ENCODE measurements around the gene ZMYND11. TPM values are rescaled to one million over a fixed set of nuclear protein-coding genes. Genes with fewer than 3 reads are reported as not detected.
"Not testable (repeated sequence)": the region's sequence is repeated elsewhere in the genome, so short reads cannot be mapped to it uniquely, and the experiment has no call there.

Gene ZMYND11
- total RNA-seq, 1 donor from 2014 or later, result 64.9 TPM

DNA sequence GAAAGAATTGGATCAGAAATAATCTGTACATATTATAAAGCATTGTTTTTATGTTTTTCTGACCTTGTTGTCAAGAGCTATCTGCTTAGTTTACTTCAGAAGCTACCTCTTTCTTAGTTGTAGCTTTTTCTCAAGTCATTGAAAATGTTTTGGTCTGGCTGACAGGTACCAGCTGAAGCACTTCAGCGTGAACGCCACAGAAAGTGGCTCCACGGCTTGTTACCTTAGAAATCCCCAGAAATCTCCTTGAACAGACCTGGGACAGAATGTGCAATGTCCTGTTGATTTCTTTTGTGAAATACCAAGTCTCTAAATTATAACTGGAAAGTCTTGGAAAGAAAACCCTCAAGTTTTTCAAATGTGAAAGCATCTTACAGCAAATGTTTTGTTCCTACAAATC is 96.8 kb downstream of the ZMYND11 start:
- no peak for ATAC-seq (ENCODE audit: poor library complexity)

DNA sequence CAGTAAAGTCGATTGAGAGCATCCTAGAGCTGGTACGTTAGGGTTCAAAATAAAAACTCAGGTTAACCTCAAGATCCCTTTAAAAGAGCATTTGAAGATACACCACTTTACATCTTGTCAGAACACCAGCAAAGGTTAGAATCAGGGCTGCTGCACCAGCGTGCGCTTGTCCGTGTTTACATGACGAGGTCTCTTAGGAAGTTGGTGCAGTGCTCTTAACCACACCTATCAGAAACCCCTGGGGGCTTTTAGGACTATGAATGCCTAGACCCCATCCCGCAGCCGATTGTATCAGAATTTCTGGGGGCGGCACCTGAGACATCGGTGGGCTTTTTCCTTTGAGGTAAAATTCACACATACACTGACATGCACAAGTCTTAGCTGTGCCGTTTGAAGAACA is 97.6 kb downstream of the ZMYND11 start:
- intact Hi-C loops (cut with DNase I), result no loop called here

More for the DNA sequence above, 96.8 kb downstream of the ZMYND11 start:
- intact Hi-C loops (cut with DNase I), result no loop called here
- DNase-seq, result no peak

DNA sequence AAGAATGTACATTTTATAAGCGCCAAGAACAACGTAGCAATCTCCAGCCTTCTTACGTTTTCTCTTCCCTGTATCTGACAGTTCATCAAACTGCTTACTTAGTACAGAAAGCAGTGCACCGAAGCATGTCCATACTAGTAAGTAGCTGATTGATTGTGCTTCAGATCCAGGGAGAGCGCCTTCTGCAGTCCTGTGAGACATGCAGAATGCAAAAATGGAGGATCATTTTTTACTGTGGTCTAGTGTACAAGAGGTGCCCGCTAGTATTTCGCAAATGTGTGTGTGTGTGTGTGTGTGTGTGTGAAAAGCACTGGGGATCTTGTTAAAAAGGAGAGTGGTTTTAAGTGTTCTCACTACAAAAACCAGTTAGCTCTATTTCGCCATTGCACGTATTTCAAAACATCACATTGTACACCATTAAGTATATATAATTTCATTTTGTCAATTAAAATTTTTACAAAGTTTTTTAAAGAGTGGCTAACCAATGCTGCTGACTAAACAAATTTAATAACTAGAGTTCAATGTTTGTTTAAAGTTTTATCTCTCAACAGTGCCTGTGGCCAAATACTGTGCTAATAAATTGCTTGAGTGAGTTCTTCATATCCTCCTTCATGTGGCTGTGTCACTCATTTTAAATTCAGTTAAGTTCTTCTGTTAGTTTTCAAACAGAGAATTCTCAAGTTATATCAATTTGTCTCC is 99.6 kb downstream of the ZMYND11 start:
- intact Hi-C loops (cut with DNase I), result no loop called here
- DNase-seq, result no peak
- no peak for ATAC-seq (ENCODE audit: poor library complexity)

More for the DNA sequence above, 97.6 kb downstream of the ZMYND11 start:
- ATAC-seq (ENCODE audit: poor library complexity) (no peak), DNase-seq (no peak)

DNA sequence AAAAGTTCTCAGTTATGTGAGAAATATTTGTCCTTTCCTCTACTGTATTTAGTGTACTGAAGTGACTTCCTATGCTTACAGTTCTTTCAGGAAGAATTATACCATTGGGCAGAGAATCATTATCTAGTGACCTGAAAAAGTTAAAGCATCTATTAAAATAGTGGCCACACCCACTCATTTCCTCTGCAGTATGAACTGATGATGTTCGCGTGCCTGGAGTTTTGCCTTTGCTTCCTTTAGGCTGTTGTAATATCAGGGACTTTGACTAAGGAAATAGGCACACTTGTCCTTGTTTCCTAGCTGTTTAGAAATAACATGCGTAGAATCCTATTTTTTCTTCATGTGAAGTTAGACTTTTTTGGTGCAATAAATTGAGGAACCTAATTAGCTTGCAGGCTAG is 100.7 kb downstream of the ZMYND11 start:
- intact Hi-C loops (cut with DNase I), result no loop called here

DNA sequence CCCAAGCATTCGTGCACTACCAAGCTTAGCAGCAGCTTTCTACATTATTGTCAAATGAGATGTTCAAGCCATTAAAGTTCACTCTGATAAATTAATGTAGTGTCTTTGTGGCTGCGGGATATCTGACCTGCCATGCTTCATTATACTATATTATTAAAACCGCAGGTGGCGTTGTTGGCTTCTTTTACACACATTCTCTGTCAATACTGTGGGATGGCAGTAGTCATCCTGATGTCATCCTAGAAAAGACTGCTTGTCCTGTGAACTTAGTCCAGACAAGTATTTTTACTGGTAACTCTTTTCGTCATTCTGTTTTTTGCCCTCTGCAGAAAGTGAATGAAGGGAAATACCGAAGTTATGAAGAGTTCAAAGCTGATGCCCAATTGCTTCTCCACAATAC is 103.9 kb downstream of the ZMYND11 start:
- DNase-seq, result no peak
- ATAC-seq (ENCODE audit: poor library complexity), result no peak
- intact Hi-C loops (cut with DNase I), result no loop called here

More for the DNA sequence above, 100.7 kb downstream of the ZMYND11 start:
- DNase-seq (no peak), ATAC-seq (ENCODE audit: poor library complexity) (no peak)

DNA sequence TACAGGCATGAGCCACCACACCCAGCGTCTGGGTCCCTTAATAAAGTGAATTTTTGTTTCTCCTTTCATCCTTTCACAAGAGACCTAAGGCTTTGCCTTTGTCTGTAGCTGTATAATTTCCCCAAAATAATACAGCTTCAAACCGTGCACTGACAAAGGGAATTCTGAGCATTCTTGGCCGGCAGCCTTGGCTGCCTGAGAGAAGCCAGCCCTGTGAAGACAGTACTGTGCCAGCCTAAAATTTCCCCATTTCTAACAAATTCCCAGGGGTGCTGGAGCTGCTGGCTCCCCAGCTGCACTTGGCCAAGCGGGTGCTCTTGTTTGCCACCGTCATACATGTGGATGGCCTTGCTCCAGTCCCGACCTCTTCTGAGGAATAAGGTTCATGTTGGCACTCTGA is 106.2 kb downstream of the ZMYND11 start:
- DNase-seq, result peak; percentile 53

DNA sequence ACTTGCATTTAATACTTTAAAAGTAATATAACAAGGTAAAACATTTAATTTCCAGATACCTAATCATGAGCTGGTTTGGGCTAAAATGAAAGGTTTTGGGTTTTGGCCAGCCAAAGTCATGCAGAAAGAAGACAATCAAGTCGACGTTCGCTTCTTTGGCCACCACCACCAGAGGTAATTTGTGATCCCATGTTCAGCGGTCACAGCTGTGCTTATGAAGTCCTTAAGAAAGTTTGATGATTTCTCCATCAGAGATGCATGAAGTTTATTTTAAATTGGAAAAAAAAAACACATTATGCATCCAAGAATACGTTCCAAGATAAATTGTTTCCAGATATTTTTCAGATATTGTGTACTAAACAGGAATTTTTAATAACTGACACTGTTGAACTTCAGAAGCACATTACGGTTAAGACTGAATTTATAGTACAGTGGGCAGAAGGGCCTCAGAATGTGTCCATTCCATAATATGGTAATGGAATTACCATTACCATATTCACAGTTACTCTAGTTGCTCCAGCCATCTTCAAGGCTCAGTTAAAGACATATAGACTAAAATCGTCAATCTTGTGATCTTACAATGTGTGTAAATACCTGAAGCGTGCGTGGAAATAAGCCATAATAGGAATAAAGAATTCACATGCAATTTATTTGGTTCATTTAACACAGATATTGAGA is 106.8 kb downstream of the ZMYND11 start:
- DNase-seq, result no peak
- ATAC-seq (ENCODE audit: poor library complexity), result no peak
- intact Hi-C loops (cut with DNase I), result no loop called here

More for the DNA sequence above, 106.2 kb downstream of the ZMYND11 start:
- intact Hi-C loops (cut with DNase I), result no loop called here
- peak; percentile 55 for ATAC-seq (ENCODE audit: poor library complexity)

DNA sequence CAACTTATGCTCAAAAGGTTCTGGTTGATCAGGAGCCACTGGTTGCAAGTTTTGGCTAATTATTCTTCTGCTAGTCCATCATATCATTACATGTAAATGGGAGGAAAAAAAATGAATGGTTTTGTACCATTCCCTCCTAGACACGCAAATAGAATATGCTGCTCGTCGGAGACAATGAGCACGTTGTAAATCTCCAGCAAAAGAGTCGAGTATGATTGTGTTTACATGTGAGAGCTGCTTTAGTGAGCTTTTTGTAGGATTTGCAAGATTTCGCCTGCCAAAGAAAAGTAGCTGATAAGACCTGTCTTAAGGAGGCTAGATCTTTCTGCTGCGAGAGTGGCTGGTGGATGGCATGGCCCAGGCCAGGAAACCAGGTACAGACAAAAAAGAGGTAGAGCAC is 109.0 kb downstream of the ZMYND11 start:
- no peak for DNase-seq

DNA sequence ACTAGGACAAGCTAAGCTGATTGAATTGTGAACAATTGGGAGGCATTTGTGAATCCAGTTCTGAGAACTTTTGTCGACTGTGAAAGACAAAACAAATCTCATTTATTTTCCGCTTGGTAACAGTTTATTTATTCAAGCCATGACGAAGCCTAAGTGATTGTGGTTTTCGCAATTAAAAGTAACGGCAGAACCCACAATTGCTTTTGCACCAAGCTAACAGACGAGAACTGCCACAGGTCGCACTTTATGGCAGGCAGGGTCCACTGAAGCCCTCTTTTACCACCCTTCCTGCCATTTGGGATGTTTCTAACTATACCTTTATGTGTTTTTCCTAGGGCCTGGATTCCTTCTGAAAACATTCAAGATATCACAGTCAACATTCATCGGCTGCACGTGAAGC is 111.2 kb downstream of the ZMYND11 start:
- DNase-seq (no peak), ATAC-seq (ENCODE audit: poor library complexity) (no peak)
- intact Hi-C loops (cut with DNase I), result no loop called here

More for the DNA sequence above, 109.0 kb downstream of the ZMYND11 start:
- ATAC-seq (ENCODE audit: poor library complexity), result no peak
- intact Hi-C loops (cut with DNase I), result no loop called here

DNA sequence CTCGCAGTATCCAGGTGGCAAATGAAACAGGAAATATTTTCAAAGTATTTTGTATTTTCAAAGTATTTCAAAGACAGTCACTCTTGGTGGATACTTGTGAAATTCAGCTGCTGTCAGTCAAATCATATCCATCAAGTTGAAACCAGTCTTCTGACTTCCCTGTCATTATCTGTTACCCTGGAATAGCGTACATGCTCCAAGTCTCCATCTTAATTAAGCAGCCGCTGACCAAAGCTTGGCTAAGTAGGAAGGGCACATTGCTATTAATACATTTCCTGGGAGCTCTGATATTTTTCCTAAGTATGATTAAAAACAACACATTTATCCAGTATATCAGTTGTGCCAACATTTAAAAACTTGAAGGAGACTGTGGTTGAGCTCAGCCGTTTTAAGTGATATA is 112.2 kb downstream of the ZMYND11 start:
- intact Hi-C loops (cut with DNase I), result no loop called here
- ATAC-seq (ENCODE audit: poor library complexity) (no peak), DNase-seq (no peak)

DNA sequence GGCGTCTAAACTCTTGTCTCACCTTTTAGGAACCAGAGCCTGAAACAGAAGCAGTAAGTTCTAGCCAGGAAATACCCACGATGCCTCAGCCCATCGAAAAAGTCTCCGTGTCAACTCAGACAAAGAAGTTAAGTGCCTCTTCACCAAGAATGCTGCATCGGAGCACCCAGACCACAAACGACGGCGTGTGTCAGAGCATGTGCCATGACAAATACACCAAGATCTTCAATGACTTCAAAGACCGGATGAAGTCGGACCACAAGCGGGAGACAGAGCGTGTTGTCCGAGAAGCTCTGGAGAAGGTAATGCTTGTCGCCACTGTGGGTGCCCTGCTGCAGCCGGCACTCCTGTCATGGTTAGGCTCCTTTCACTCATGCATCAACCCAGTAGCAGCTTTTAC is 113.1 kb downstream of the ZMYND11 start:
- no peak for DNase-seq
- no peak for ATAC-seq (ENCODE audit: poor library complexity)
- intact Hi-C loops (cut with DNase I), result no loop called here

DNA sequence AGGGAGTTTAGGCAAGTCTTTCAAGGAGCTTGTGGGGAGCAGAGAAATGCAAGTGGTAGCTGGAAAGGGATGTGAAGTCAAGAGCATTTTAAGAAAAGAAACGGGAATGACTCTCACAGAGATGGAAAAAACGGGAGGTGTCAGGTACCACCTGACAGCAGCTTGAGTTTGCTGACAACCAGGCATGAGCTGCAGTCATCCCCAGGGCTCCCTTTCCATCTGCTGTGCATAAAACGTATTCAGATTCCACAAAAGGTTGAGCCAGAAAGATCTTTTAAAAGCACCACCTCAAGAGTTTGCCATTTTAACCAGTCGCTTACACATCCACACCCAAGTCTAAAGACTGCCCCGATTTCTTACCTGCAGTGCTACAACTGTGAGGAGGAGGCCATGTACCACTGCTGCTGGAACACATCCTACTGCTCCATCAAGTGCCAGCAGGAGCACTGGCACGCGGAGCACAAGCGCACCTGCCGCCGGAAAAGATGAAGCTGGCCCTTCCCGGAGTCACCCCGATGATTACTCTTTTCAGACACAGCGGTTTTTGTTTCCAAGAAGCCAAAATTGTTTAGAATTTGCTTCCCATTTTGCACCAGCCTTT is 116.8 kb downstream of the ZMYND11 start:
- intact Hi-C loops (cut with DNase I), result no loop called here
- no peak for DNase-seq
- ATAC-seq (ENCODE audit: poor library complexity), result no peak

DNA sequence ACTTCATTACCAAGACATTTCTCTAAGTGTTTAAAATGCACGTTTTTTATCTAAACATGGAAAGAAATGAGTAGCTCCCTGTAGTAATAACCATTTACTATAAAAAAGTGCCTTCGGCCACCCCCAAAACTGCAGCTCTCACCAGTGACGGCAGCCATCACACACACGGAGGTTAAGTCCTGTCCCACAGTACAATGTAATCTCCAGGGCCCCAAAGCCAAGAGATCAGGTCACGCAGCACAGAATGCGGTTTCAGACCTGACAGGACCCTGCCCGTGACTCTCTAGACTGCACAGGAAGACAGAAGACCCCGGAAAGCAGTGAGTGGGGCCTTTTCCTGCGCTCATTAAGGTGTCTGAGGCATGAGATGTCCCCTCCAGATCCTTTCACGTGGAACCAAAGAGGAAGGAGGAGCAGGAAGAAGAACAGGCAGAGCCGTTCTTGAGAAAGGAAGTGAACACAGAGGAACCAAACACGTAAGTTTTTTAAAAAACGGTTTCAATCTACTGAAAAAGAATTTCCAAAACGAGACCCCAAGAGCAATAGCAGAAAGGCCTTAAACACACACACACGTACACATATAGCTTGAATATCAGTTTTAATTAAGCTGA is 125.7 kb downstream of the ZMYND11 start:
- intact Hi-C loops (cut with DNase I), result no loop called here
- DNase-seq, result no peak
- no peak for ATAC-seq (ENCODE audit: poor library complexity)

DNA sequence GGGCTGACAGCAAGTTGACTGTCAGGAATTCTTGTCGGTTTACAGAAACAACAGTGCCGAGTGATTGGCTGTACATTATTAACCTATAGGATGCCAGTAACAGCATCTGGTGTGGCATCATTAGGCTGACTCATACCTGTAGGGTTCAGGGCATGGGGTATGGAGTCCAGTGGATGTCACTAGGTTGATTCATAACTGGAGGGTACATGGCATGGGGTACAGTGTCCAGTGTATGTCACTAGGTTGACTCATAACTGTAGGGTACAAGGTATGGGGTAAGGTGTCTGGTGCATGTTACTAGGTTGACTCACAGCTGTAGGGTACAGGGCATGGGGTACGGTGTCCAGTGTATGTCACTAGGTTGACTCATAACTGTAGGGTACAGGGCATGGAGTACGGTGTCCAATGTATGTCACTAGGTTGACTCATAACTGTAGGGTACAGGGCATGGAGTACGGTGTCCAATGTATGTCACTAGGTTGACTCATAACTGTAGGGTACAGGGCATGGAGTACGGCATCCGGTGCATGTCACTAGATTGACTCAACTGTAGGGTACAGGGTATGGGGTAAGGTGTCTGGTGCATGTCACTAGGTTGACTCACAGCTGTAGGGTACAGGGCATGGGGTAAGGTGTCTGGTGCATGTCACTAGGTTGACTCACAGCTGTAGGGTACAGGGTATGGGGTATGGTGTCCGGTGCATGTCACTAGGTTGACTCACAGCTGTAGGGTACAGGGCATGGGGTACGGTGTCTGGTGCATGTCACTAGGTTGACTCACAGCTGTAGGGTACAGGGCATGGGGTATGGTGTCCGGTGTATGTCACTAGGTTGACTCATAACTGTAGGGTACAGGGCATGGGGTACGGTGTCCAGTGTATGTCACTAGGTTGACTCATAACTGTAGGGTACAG is 129.2 kb downstream of the ZMYND11 start:
- not testable (repeated sequence) for ATAC-seq (ENCODE audit: poor library complexity)

DNA sequence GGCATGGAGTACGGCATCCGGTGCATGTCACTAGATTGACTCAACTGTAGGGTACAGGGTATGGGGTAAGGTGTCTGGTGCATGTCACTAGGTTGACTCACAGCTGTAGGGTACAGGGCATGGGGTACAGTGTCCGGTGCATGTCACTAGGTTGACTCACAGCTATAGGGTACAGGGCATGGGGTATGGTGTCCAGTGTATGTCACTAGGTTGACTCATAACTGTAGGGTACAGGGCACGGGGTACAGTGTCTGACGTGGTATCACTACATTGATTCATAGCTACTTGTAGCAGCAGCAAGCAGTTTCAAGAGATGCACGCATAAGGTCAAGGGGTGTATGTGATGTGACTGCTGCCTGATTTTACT is 129.8 kb downstream of the ZMYND11 start:
- intact Hi-C loops (cut with DNase I); ATAC-seq (ENCODE audit: poor library complexity); DNase-seq: not testable (repeated sequence)

More for the DNA sequence above, 129.2 kb downstream of the ZMYND11 start:
- intact Hi-C loops (cut with DNase I); DNase-seq: not testable (repeated sequence)

DNA sequence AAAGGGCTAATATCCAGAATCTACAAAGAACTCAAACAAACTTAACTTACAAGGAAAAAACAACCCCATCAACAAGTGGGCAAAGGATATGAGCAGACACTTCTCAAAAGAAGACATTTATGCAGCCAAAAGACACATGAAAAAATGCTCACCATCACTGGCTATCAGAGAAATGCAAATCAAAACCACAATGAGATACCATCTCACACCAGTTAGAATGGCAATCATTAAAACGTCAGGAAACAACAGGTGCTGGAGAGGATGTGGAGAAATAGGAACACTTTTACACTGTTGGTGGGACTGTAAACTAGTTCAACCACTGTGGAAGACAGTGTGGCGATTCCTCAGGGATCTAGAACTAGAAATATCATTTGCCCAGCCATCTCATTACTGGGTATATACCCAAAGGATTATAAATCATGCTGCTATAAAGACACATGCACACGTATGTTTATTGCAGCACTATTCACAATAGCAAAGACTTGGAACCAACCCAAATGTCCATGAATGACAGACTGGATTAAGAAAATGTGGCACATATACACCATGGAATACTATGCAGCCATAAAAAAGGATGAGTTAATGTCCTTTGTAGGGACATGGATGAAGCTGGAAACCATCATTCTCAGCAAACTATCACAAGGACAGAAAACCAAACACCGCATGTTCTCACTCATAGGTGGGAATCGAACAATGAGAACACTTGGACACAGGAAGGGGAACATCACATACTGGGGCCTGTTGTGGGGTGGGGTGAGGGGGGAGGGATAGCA is 130.7 kb downstream of the ZMYND11 start:
- ATAC-seq (ENCODE audit: poor library complexity); DNase-seq; intact Hi-C loops (cut with DNase I): not testable (repeated sequence)

DNA sequence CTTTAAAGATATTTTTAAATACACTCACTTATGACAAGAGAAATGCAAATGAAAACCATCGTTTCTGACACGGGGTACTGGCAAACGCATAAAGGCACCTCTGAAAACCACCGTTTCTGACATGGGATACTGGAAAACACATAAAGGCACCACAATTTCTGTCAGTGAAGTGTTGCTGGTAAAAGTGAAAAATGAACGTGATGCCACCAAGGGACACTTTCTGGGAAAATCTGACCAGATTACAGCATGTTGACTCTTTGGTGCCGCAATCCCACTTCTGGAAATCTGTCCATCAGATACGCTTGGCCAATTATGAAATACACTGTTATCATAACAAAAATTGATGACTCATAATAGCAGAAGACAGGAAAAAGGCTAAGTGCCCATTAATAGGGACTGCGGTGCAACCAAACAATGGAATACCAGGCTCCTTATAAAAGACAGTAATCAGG is 131.7 kb downstream of the ZMYND11 start:
- intact Hi-C loops (cut with DNase I), result no loop called here
- DNase-seq (no peak), ATAC-seq (ENCODE audit: poor library complexity) (no peak)

DNA sequence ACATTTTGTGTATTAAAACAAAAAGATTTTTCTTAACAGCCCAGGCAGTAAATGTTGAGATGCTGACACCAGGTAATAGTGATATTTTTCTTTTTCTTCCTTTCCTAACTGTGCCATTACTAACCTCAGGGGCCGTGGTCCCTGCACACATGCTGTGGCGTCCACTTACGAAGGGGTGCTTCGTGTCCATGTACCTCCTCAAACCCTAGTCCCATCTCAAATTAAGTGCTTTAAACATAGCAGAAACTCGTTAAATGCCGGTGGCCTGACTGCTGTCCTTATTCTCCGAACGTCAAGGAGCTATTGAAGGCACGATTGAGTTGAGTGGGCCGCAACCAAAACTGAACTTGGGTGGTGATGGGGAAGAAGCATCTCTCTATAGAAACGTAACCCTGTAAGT is 132.4 kb downstream of the ZMYND11 start:
- intact Hi-C loops (cut with DNase I), result no loop called here
- DNase-seq (no peak), ATAC-seq (ENCODE audit: poor library complexity) (no peak)

Data from Right ventricle myocardium superior (tissue), 1 donor.